ENCODE measurements around the gene OOSP1. TPM values are rescaled to one million over a fixed set of nuclear protein-coding genes. Genes with fewer than 3 reads are reported as not detected.
"Not testable (repeated sequence)": the region's sequence is repeated elsewhere in the genome, so short reads cannot be mapped to it uniquely, and the experiment has no call there.

Gene OOSP1
- total RNA-seq, 1 experiment from 2014 or later = not detected

- Histone ChIP-seq H3K4me3 (ENCODE audit: insufficient read depth, low read depth, low read length) (no peak overlapping the region), H3K27me3 (ENCODE audit: control insufficient read depth, insufficient read depth, low read length) (no peaks in the 10 kb centered on the region), H3K36me3 (replicated peaks; ENCODE audit: control insufficient read depth, insufficient read depth, low read length) (no peaks in the 10 kb centered on the region)
- no peak for DNase-seq
Observed at GRCh38 chr11:59981106-59981770, 43.0 kb downstream of the OOSP1 start.

GRCh38 chr11:59982037-59982436 is 43.8 kb downstream of the OOSP1 start:
- H3K4me3 ChIP-seq (ENCODE audit: insufficient read depth, low read depth, low read length); DNase-seq; H3K36me3 ChIP-seq (replicated peaks; ENCODE audit: control insufficient read depth, insufficient read depth, low read length); H3K27me3 ChIP-seq (ENCODE audit: control insufficient read depth, insufficient read depth, low read length): not testable (repeated sequence)

- Histone ChIP-seq H3K36me3 (replicated peaks; ENCODE audit: control insufficient read depth, insufficient read depth, low read length) (no peaks in the 10 kb centered on the region), H3K27me3 (ENCODE audit: control insufficient read depth, insufficient read depth, low read length) (no peaks in the 10 kb centered on the region), H3K4me3 (ENCODE audit: insufficient read depth, low read depth, low read length) (no peak overlapping the region)
- no peak for DNase-seq
Observed at GRCh38 chr11:59983212-59983611, 45.0 kb downstream of the OOSP1 start.

GRCh38 chr11:59984368-59984767 is 46.1 kb downstream of the OOSP1 start:
- no peak for DNase-seq
- H3K27me3 ChIP-seq (ENCODE audit: control insufficient read depth, insufficient read depth, low read length) = no peaks in the 10 kb centered on the region
- H3K36me3 ChIP-seq (replicated peaks; ENCODE audit: control insufficient read depth, insufficient read depth, low read length) = no peaks in the 10 kb centered on the region
- no peak overlapping the region for H3K4me3 ChIP-seq (ENCODE audit: insufficient read depth, low read depth, low read length)

- Histone ChIP-seq H3K27me3 (ENCODE audit: control insufficient read depth, insufficient read depth, low read length) (no peaks in the 10 kb centered on the region), H3K36me3 (replicated peaks; ENCODE audit: control insufficient read depth, insufficient read depth, low read length) (no peaks in the 10 kb centered on the region), H3K4me3 (ENCODE audit: insufficient read depth, low read depth, low read length) (no peak overlapping the region)
- no peak for DNase-seq
Observed at GRCh38 chr11:59990421-59990820, 52.2 kb downstream of the OOSP1 start.

- no peak for DNase-seq
- H3K4me3 ChIP-seq (ENCODE audit: insufficient read depth, low read depth, low read length) = no peak overlapping the region
- H3K27me3 ChIP-seq (ENCODE audit: control insufficient read depth, insufficient read depth, low read length) = no peaks in the 10 kb centered on the region
- H3K36me3 ChIP-seq (replicated peaks; ENCODE audit: control insufficient read depth, insufficient read depth, low read length) = no peaks in the 10 kb centered on the region
Observed at GRCh38 chr11:59992425-59992824, 54.2 kb downstream of the OOSP1 start.

- Histone ChIP-seq H3K36me3 (replicated peaks; ENCODE audit: control insufficient read depth, insufficient read depth, low read length) (no peaks in the 10 kb centered on the region), H3K27me3 (ENCODE audit: control insufficient read depth, insufficient read depth, low read length) (no peaks in the 10 kb centered on the region)
- no peak for DNase-seq
Observed at GRCh38 chr11:59997800-59998199, 59.6 kb downstream of the OOSP1 start.

GRCh38 chr11:59999691-60000090 is 61.5 kb downstream of the OOSP1 start:
- Histone ChIP-seq H3K36me3 (replicated peaks; ENCODE audit: control insufficient read depth, insufficient read depth, low read length) (no peaks in the 10 kb centered on the region), H3K27me3 (ENCODE audit: control insufficient read depth, insufficient read depth, low read length) (no peaks in the 10 kb centered on the region), H3K4me3 (ENCODE audit: insufficient read depth, low read depth, low read length) (no peak overlapping the region)
- DNase-seq = no peak

More at GRCh38 chr11:59997800-59998199, 59.6 kb downstream of the OOSP1 start:
- H3K4me3 ChIP-seq (ENCODE audit: insufficient read depth, low read depth, low read length) = no peak overlapping the region

- no peak overlapping the region for H3K4me3 ChIP-seq (ENCODE audit: insufficient read depth, low read depth, low read length)
- DNase-seq = no peak
- H3K27me3 ChIP-seq (ENCODE audit: control insufficient read depth, insufficient read depth, low read length) = no peaks in the 10 kb centered on the region
- H3K36me3 ChIP-seq (replicated peaks; ENCODE audit: control insufficient read depth, insufficient read depth, low read length) = no peaks in the 10 kb centered on the region
Observed at GRCh38 chr11:60003729-60004128, 65.5 kb downstream of the OOSP1 start.

- no peak for DNase-seq
- Histone ChIP-seq H3K36me3 (replicated peaks; ENCODE audit: control insufficient read depth, insufficient read depth, low read length) (no peaks in the 10 kb centered on the region), H3K27me3 (ENCODE audit: control insufficient read depth, insufficient read depth, low read length) (no peaks in the 10 kb centered on the region), H3K4me3 (ENCODE audit: insufficient read depth, low read depth, low read length) (no peak overlapping the region)
Observed at GRCh38 chr11:60005360-60005759, 67.1 kb downstream of the OOSP1 start.

Other genes with a start within 250 kb of the OOSP1 start
- gene OR10V1, start 224.6 kb upstream of the OOSP1 start, total RNA-seq (2014; rRNA removed; shearing (Covaris generic)) = not detected in 2 replicates
- 43.2 and 60.8 TPM in 2 replicates for gene STX3, start 183.1 kb upstream of the OOSP1 start, total RNA-seq (2014; rRNA removed; shearing (Covaris generic))
- 90.7 and 113 TPM in 2 replicates for gene MRPL16, start 127.7 kb upstream of the OOSP1 start, total RNA-seq (2014; rRNA removed; shearing (Covaris generic))
- gene CBLIF, start 92.9 kb upstream of the OOSP1 start, total RNA-seq (2014; rRNA removed; shearing (Covaris generic)) = not detected in 2 replicates
- not detected in 2 replicates for gene TCN1, start 71.9 kb upstream of the OOSP1 start, total RNA-seq (2014; rRNA removed; shearing (Covaris generic))
- not detected in 2 replicates for gene OOSP3, start 59.6 kb upstream of the OOSP1 start, total RNA-seq (2014; rRNA removed; shearing (Covaris generic))
- not detected in 2 replicates for gene OOSP4A, start 25.6 kb downstream of the OOSP1 start, total RNA-seq (2014; rRNA removed; shearing (Covaris generic))
- not detected in 2 replicates for gene OOSP4B, start 78.7 kb downstream of the OOSP1 start, total RNA-seq (2014; rRNA removed; shearing (Covaris generic))
- not detected in 2 replicates for gene OOSP2, start 102.0 kb downstream of the OOSP1 start, total RNA-seq (2014; rRNA removed; shearing (Covaris generic))
- not detected in 2 replicates for gene MS4A3, start 118.2 kb downstream of the OOSP1 start, total RNA-seq (2014; rRNA removed; shearing (Covaris generic))
- not detected in 2 replicates for gene MS4A2, start 150.2 kb downstream of the OOSP1 start, total RNA-seq (2014; rRNA removed; shearing (Covaris generic))
- gene MS4A6A, start 244.7 kb downstream of the OOSP1 start, total RNA-seq (2014; rRNA removed; shearing (Covaris generic)) = not detected in 2 replicates